HEK293 (cell line): ENCODE data around the gene AJUBA.
"Not testable (repeated sequence)": the region's sequence is repeated elsewhere in the genome, so short reads cannot be mapped to it uniquely, and the experiment has no call there.

Source experiments
- CTCF ChIA-PET: fragments of 350-600 bp; formaldehyde crosslinking; extraction: SDS; loops from one replicate; lab custom pipeline; 2021; ENCODE audit warnings: antibody characterized with exemption; lab: Yijun Ruan, JAX
- POLR2A ChIA-PET: fragments of 300-600 bp; formaldehyde crosslinking; extraction: SDS; loops from one replicate; lab custom pipeline; 2020; ENCODE audit warnings: antibody characterized with exemption, inconsistent platforms; lab: Yijun Ruan, JAX
- H3K27ac ChIP-seq: fragments of 200-500 bp; sonication (Bioruptor generic); 2 replicates; pipeline ENCODE4 v1.5.1; 2014; ENCODE audit warnings: low read depth, low read length, control low read depth, inconsistent platforms; ENCODE audit errors: extremely low read depth
- H3K36me3 ChIP-seq, 2 experiments: fragments of 200-500 bp in 1 of 2; sonication (Bioruptor generic) in 1 of 2; 1 replicate in 1 of 2; 2 replicates in 1 of 2; pipeline ENCODE4 v1.5.1; 2014 to 2017; ENCODE audit warnings: inconsistent platforms in 2 of 2, low read length in 2 of 2; ENCODE audit not compliant: control insufficient read depth in 2 of 2, insufficient read depth in 1 of 2
- H3K4me1 ChIP-seq: fragments of 200-500 bp; sonication (Bioruptor generic); 2 replicates; pipeline ENCODE4 v1.5.1; 2014; ENCODE audit warnings: mild to moderate bottlenecking, low read length, inconsistent platforms; ENCODE audit not compliant: control insufficient read depth, insufficient read depth
- H3K4me3 ChIP-seq: 2 replicates; pipeline ENCODE4 v1.5.1; 2011; ENCODE audit warnings: low read depth, mild to moderate bottlenecking, control low read depth, low read length, moderate library complexity
- H3K9me3 ChIP-seq: fragments of 200-500 bp; sonication (Bioruptor generic); 2 replicates; pipeline ENCODE4 v1.5.1; 2014; ENCODE audit warnings: low read depth, low read length, inconsistent platforms; ENCODE audit not compliant: control insufficient read depth, insufficient read depth
- BCL11B ChIP-seq: fragments of 450-650 bp; formaldehyde crosslinking; IDR thresholded peaks from 2 replicates; pipeline ENCODE4 v1.5.1; 2016; ENCODE audit warnings: low read depth, missing biosample characterization, missing genetic modification characterization
- KLF1 ChIP-seq: fragments of 450-650 bp; formaldehyde crosslinking; IDR thresholded peaks from 2 replicates; pipeline ENCODE4 v1.5.1; 2016; ENCODE audit warnings: missing biosample characterization, missing genetic modification characterization
- KLF17 ChIP-seq: fragments of 450-650 bp; formaldehyde crosslinking; IDR thresholded peaks from 2 replicates; pipeline ENCODE4 v1.5.1; 2016; ENCODE audit warnings: missing biosample characterization, missing genetic modification characterization
- KLF9 ChIP-seq: fragments of 450-650 bp; formaldehyde crosslinking; IDR thresholded peaks from 2 replicates; pipeline ENCODE4 v1.5.1; 2016; ENCODE audit warnings: missing biosample characterization, missing genetic modification characterization, low read depth
- OVOL3 ChIP-seq: fragments of 450-650 bp; formaldehyde crosslinking; IDR thresholded peaks from 2 replicates; pipeline ENCODE4 v1.5.1; 2016; ENCODE audit warnings: missing biosample characterization, missing genetic modification characterization
- PRDM1 ChIP-seq: fragments of 450-650 bp; formaldehyde crosslinking; IDR thresholded peaks from 2 replicates; pipeline ENCODE4; 2016; ENCODE audit warnings: missing biosample characterization, missing genetic modification characterization
- REPIN1 ChIP-seq: fragments of 450-650 bp; formaldehyde crosslinking; IDR thresholded peaks from 2 replicates; pipeline ENCODE4 v1.5.1; 2017; ENCODE audit warnings: missing biosample characterization, missing genetic modification characterization, low read depth
- ZBTB11 ChIP-seq: fragments of 450-650 bp; formaldehyde crosslinking; conservative IDR thresholded peaks from 2 replicates; pipeline ENCODE4 v1.5.1; 2016; ENCODE audit warnings: low read depth, missing biosample characterization, missing genetic modification characterization
- ZFP3 ChIP-seq: fragments of 450-650 bp; formaldehyde crosslinking; IDR thresholded peaks from 2 replicates; pipeline ENCODE4 v1.5.1; 2016; ENCODE audit warnings: low read depth, missing biosample characterization, missing genetic modification characterization
- ZFP69B ChIP-seq: fragments of 450-650 bp; formaldehyde crosslinking; IDR thresholded peaks from 2 replicates; pipeline ENCODE4 v1.5.1; 2016; ENCODE audit warnings: missing biosample characterization, missing genetic modification characterization
- ZNF10 ChIP-seq: fragments of 450-650 bp; formaldehyde crosslinking; IDR thresholded peaks from 2 replicates; pipeline ENCODE4 v1.5.1; 2017; ENCODE audit warnings: missing biosample characterization, missing genetic modification characterization
- ZNF121 ChIP-seq: fragments of 450-650 bp; formaldehyde crosslinking; IDR thresholded peaks from 2 replicates; pipeline ENCODE4 v1.5.1; 2016; ENCODE audit warnings: missing biosample characterization, missing genetic modification characterization
- ZNF2 ChIP-seq: fragments of 450-650 bp; formaldehyde crosslinking; IDR thresholded peaks from 2 replicates; pipeline ENCODE4 v1.5.1; 2016; ENCODE audit warnings: missing biosample characterization, missing genetic modification characterization
- ZNF248 ChIP-seq: fragments of 450-650 bp; formaldehyde crosslinking; IDR thresholded peaks from 2 replicates; pipeline ENCODE4 v1.5.1; 2017; ENCODE audit warnings: missing biosample characterization, missing genetic modification characterization
- ZNF391 ChIP-seq: fragments of 450-650 bp; formaldehyde crosslinking; IDR thresholded peaks from 2 replicates; pipeline ENCODE4 v1.5.1; 2016; ENCODE audit warnings: low read depth, missing biosample characterization, missing genetic modification characterization, borderline replicate concordance
- ZNF600 ChIP-seq: fragments of 450-650 bp; formaldehyde crosslinking; IDR thresholded peaks from 2 replicates; pipeline ENCODE4 v1.5.1; 2016; ENCODE audit warnings: missing biosample characterization, missing genetic modification characterization
- ZNF707 ChIP-seq: fragments of 450-650 bp; formaldehyde crosslinking; IDR thresholded peaks from 2 replicates; pipeline ENCODE4 v1.5.1; 2016; ENCODE audit warnings: missing biosample characterization, missing genetic modification characterization
- ZNF747 ChIP-seq: fragments of 450-650 bp; formaldehyde crosslinking; IDR thresholded peaks from 2 replicates; pipeline ENCODE4 v1.5.1; 2016; ENCODE audit warnings: missing biosample characterization, missing genetic modification characterization
- ZNF843 ChIP-seq: fragments of 450-650 bp; formaldehyde crosslinking; IDR thresholded peaks from 2 replicates; pipeline ENCODE4 v1.5.1; 2016; ENCODE audit warnings: missing biosample characterization, missing genetic modification characterization

Gene AJUBA

GRCh38 chr14:22951795-22952194 lies 30.6 kb downstream of the AJUBA start:
- peaks cover 22 to 47% of the 10 kb centered on the region in 2 experiments for H3K36me3 ChIP-seq

GRCh38 chr14:22945642-22946041 lies 36.7 kb downstream of the AJUBA start:
- no peaks in the 10 kb centered on the region for H3K9me3 ChIP-seq
- TF ChIP-seq ZNF121 (peak; percentile 76), ZNF600 (no peak)
- H3K4me3 ChIP-seq = no peak overlapping the region
- H3K27ac ChIP-seq = no peak overlapping the region
- peaks cover 32 to 35% of the 10 kb centered on the region in 2 experiments for H3K36me3 ChIP-seq
- ChIA-PET CTCF (interaction anchor here (0.8 to 2.5 kb wide), 5 partner anchors 14 to 49 kb away, joined by 3 to 11 read pairs (median 4); no protein-coding TSS in a partner anchor), POLR2A (interaction anchor here (0.8 kb wide), 2 partner anchors 11 to 13 kb away, joined by 3 read pairs; partner anchors contain the start of gene HAUS4)
- H3K4me1 ChIP-seq = no peaks in the 10 kb centered on the region

More at GRCh38 chr14:22951795-22952194, 30.6 kb downstream of the AJUBA start:
- H3K27ac ChIP-seq, H3K4me3 ChIP-seq, H3K9me3 ChIP-seq, H3K4me1 ChIP-seq: not testable (repeated sequence)
- POLR2A ChIA-PET = interaction anchor here (0.5 kb wide), 1 partner anchor 75 kb away, joined by 4 read pairs; no protein-coding TSS in a partner anchor
- CTCF ChIA-PET = interaction anchor here (0.5 to 1.5 kb wide), 5 partner anchors 21 to 141 kb away, joined by 3 to 4 read pairs (median 3); partner anchors contain the start of gene AJUBA

- POLR2A ChIA-PET = no interaction called here
- no peak overlapping the region for H3K27ac ChIP-seq
- TF ChIP-seq ZNF843 (tag by site-specific recombination) (no peak), ZNF248 (tag by site-specific recombination) (no peak), PRDM1 (peak; percentile 58), ZFP3 (tag by site-specific recombination) (no peak), OVOL3 (tag by site-specific recombination) (no peak), ZNF10 (peak; percentile 85; the same call in 1 of the 2 replicates)
- no peaks in the 10 kb centered on the region for H3K9me3 ChIP-seq
- H3K4me3 ChIP-seq = no peak overlapping the region
- CTCF ChIA-PET = interaction anchor here (0.6 to 4.2 kb wide), 5 partner anchors 10 to 47 kb away, joined by 3 to 32 read pairs (median 11); partner anchors contain the start of gene PRMT5
- peaks cover 3 to 7% of the 10 kb centered on the region in 2 experiments; a peak in 2 of 3 replicates for H3K36me3 ChIP-seq
- no peaks in the 10 kb centered on the region for H3K4me1 ChIP-seq
Observed at GRCh38 chr14:22939684-22940083, 42.7 kb downstream of the AJUBA start.

GRCh38 chr14:22935156-22935555 lies 47.2 kb downstream of the AJUBA start:
- CTCF ChIA-PET = interaction anchor here (0.6 to 2.2 kb wide), 6 partner anchors 14 to 70 kb away, joined by 3 to 7 read pairs (median 4); no protein-coding TSS in a partner anchor

More at GRCh38 chr14:22935156-22935555, 47.2 kb downstream of the AJUBA start:
- TF ChIP-seq ZNF707 (tag by site-specific recombination) (no peak), BCL11B (tag by site-specific recombination) (no peak), KLF9 (tag by site-specific recombination) (no peak), KLF17 (tag by site-specific recombination) (no peak), ZBTB11 (no peak), KLF1 (tag by site-specific recombination) (no peak), ZNF121 (no peak), ZNF747 (tag by site-specific recombination) (no peak), ZNF391 (tag by site-specific recombination) (no peak), ZFP69B (tag by site-specific recombination) (no peak), REPIN1 (tag by site-specific recombination) (no peak), ZNF2 (no peak)
- Histone ChIP-seq H3K4me1 (no peaks in the 10 kb centered on the region), H3K27ac (no peak overlapping the region), H3K36me3 (no peaks in the 10 kb centered on the region; a peak in 1 of 3 replicates), H3K9me3 (no peaks in the 10 kb centered on the region), H3K4me3 (no peak overlapping the region)
- POLR2A ChIA-PET = interaction anchor here (1.0 kb wide), 1 partner anchor 22 kb away, joined by 5 read pairs; the partner anchor contains the start of gene HAUS4
